Stomach (tissue), 9 donors: ENCODE data around the gene SPAG17. TPM values are rescaled to one million over a fixed set of nuclear protein-coding genes. Genes with fewer than 3 reads are reported as not detected.

Experiments
- DNase-seq, 2 donors: peaks; one replicate each; pipeline versions ENCODE4 v3.0.0 to v3.0.0-alpha.2; 2013 to 2019
- H3K27ac ChIP-seq, 5 donors: fragments of 200-600 bp in 4 of 5; sonication (generic) in 4 of 5; one replicate each; pipeline ENCODE4 v1.5.1; 2013 to 2019; ENCODE audit warnings: mild to moderate bottlenecking in 1 of 5, moderate library complexity in 1 of 5
- H3K27me3 ChIP-seq, 3 donors: fragments of 200-600 bp; sonication (generic); one replicate each; pipeline ENCODE4 v1.5.1; 2017 to 2019; ENCODE audit warnings: mixed run types in 1 of 3
- H3K36me3 ChIP-seq, 4 donors: fragments of 200-600 bp; sonication (generic); 1 replicate in 3 of 4; 2 replicates in 1 of 4; pipeline ENCODE4 v1.5.1; 2016 to 2019
- H3K4me1 ChIP-seq, 4 donors: fragments of 200-600 bp; sonication (generic); one replicate each; pipeline ENCODE4 v1.5.1; 2016 to 2019
- H3K4me3 ChIP-seq, 4 donors: fragments of 200-600 bp; sonication (generic) in 3 of 4; one replicate each; pipeline ENCODE4 v1.5.1; 2016 to 2019; ENCODE audit warnings: mild to moderate bottlenecking in 1 of 4
- H3K9me3 ChIP-seq, 4 donors: fragments of 200-600 bp; sonication (generic); one replicate each; pipeline ENCODE4 v1.5.1; 2016 to 2019
- EP300 ChIP-seq: sonication (generic); formaldehyde crosslinking; IDR thresholded peaks from one replicate; pipeline ENCODE4 v1.6.1; 2017; ENCODE audit warnings: antibody characterized with exemption
- POLR2A ChIP-seq, 4 donors: fragments of 450-650 bp; IDR thresholded peaks; one replicate each; pipeline ENCODE4 v1.6.1; 2016; ENCODE audit warnings: antibody characterized with exemption in 4 of 4, control low read depth in 2 of 4, mild to moderate bottlenecking in 1 of 4, moderate library complexity in 1 of 4
- POLR2AphosphoS5 ChIP-seq, 3 donors: sonication (generic); formaldehyde crosslinking; IDR thresholded peaks; one replicate each; pipeline ENCODE4 v1.6.1; 2016; ENCODE audit warnings: antibody characterized with exemption in 3 of 3
- WGBS, 5 donors: extraction: QIAGEN DNeasy Blood & Tissue Kit in 3 of 5; methylation state at CpG; one replicate each; pipeline versions ENCODE4 v1.1.5 to v1.1.7; 2013 to 2018; 5-methylcytosine and 5-hydroxymethylcytosine counted together
- intact Hi-C: fragments of 100-400 bp; cut with DNase I; formaldehyde crosslinking; loops from one replicate; pipeline ENCODE4 v1.15.1; 2023; ENCODE audit warnings: low total_unique reads
- polyA plus RNA-seq, 3 donors: library from polyadenylated mRNA; stranded (reverse); fragments of 200-250 nt; gene quantifications; one replicate each; pipeline ENCODE4 v1.2.3, GENCODE V29; 2013
- total RNA-seq, 5 donors: library from RNA; depleted of rRNA; stranded (reverse); fragments of >200 nt; gene quantifications; one replicate each; pipeline versions ENCODE4 v1.1.0 to v1.2.3, GENCODE V29; 2014 to 2016
- TF ChIP-seq, protein P1 (sequence below), 7 experiments: fragments of 450-650 bp in 4 of 7; fragments of 200-600 bp in 3 of 7; sonication (generic) in 3 of 7; IDR thresholded peaks; one replicate each; pipeline ENCODE4 v1.5.1; 2016 to 2019; ENCODE audit warnings: antibody characterized with exemption in 7 of 7, control low read depth in 2 of 7, mild to moderate bottlenecking in 1 of 7
- donor health status: healthy with polysubstance abuse.
- donor health status: Bipolar disorder and iron deficiency.
- donor health status: healthy.

The SPAG17 gene
- total and polyA plus RNA-seq, 8 donors, result under 0.01 to 8.9 (median 5.0) TPM; not detected in 5

DNA sequence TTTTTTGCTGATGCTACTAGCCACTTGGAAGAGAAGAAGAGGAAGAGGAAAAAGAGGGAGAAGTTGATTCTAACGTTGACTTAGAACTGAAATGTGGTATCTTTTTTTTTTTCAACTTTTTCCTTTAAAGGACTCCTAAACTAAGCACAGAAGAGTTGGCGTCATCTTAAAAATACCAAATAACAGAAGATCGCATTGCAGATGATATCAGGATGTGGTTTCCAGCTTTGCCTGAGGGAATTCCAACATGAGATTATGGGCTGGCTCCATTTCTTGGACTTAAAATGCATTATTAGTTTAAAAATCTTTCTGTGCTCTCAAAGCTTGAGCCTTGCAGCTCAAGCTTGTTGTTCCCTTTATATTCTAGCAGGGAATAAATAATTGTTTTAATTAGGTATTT, 225.7 kb downstream of the SPAG17 start:
- WGBS, 5 donors, result 75 to 86% (median 85%) methylated on average over 3 of the region's 3 CpGs
- peaks cover 21 to 87% (median 82%) of the 10 kb centered on the region in 4 donors for H3K36me3 ChIP-seq
- H3K9me3 ChIP-seq, result no peaks in the 10 kb centered on the region
- H3K4me3 ChIP-seq, result no peak overlapping the region
- no peak overlapping the region for H3K27ac ChIP-seq
- intact Hi-C loops, result no loop called here
- DNase-seq, result no peak
- TF ChIP-seq, protein P1, sequence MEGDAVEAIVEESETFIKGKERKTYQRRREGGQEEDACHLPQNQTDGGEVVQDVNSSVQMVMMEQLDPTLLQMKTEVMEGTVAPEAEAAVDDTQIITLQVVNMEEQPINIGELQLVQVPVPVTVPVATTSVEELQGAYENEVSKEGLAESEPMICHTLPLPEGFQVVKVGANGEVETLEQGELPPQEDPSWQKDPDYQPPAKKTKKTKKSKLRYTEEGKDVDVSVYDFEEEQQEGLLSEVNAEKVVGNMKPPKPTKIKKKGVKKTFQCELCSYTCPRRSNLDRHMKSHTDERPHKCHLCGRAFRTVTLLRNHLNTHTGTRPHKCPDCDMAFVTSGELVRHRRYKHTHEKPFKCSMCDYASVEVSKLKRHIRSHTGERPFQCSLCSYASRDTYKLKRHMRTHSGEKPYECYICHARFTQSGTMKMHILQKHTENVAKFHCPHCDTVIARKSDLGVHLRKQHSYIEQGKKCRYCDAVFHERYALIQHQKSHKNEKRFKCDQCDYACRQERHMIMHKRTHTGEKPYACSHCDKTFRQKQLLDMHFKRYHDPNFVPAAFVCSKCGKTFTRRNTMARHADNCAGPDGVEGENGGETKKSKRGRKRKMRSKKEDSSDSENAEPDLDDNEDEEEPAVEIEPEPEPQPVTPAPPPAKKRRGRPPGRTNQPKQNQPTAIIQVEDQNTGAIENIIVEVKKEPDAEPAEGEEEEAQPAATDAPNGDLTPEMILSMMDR (IDR thresholded peaks at IDR 0.05), result no peak
- no peak for TF ChIP-seq POLR2AphosphoS5 (IDR thresholded peaks at IDR 0.05)
- TF ChIP-seq EP300, result no peak
- TF ChIP-seq POLR2A (IDR thresholded peaks at IDR 0.05), result no peak
- H3K4me1 ChIP-seq, result no peaks in the 10 kb centered on the region
- H3K27me3 ChIP-seq, result no peaks in the 10 kb centered on the region

DNA sequence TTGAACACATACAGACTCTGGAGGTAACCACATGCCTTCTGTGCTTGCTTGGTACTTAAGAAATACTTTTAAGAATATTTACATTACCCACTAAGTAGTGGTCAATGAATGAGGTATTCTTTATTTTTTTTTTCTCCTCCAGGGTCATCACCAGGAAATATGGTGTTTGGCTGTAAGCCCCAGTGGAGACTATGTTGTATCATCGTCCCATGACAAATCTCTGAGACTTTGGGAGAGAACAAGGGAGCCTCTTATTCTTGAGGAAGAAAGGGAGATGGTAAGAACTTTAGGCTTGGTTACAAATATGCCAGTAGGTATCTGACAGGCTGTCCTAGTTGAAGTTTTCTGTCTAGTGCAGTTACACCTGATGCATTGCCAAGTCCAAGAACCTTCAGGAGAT, 232.6 kb downstream of the SPAG17 start:
- DNase-seq, result no peak
- intact Hi-C loops, result no loop called here
- no peak overlapping the region for H3K4me3 ChIP-seq
- H3K4me1 ChIP-seq, result no peaks in the 10 kb centered on the region
- 90 to 100% (median 93%) methylated on average over 1 of the region's 1 CpG for WGBS, 5 donors
- no peak for TF ChIP-seq POLR2AphosphoS5 (IDR thresholded peaks at IDR 0.05)
- no peak for TF ChIP-seq POLR2A (IDR thresholded peaks at IDR 0.05)
- TF ChIP-seq EP300, result no peak
- TF ChIP-seq, protein P1 (IDR thresholded peaks at IDR 0.05), result no peak
- H3K27me3 ChIP-seq, result no peaks in the 10 kb centered on the region
- H3K9me3 ChIP-seq, result no peaks in the 10 kb centered on the region
- H3K27ac ChIP-seq, result no peak overlapping the region
- peaks cover 41 to 100% (median 99%) of the 10 kb centered on the region in 4 donors for H3K36me3 ChIP-seq

DNA sequence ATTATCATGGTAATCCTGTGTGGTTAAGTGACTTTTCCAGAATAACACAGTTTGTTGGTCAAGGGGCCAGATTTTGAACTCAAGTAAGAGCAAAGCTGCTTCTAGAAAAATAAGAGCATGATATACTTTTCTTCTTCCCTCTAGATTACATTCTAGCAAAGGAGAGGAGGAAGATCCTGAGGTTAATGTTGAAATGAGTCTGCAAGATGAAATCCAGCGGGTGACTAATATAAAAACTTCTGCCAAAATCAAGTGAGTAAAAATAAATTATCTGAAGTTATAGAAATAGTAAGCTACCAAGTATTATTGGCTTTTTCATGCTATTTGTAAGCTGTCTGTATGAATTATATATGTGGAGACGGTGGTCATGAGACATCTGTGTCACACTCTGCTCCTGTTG, 242.7 kb downstream of the SPAG17 start:
- Histone ChIP-seq H3K27ac (no peak overlapping the region), H3K36me3 (peaks cover 62 to 100% (median 100%) of the 10 kb centered on the region in 4 donors), H3K9me3 (no peaks in the 10 kb centered on the region), H3K4me1 (no peaks in the 10 kb centered on the region), H3K4me3 (no peak overlapping the region), H3K27me3 (no peaks in the 10 kb centered on the region)
- DNase-seq, result no peak
- 94 to 100% (median 98%) methylated on average over 2 of the region's 2 CpGs for WGBS, 5 donors
- TF ChIP-seq POLR2A (IDR thresholded peaks at IDR 0.05) (no peak), POLR2AphosphoS5 (IDR thresholded peaks at IDR 0.05) (no peak), EP300 (no peak)
- TF ChIP-seq, protein P1 (IDR thresholded peaks at IDR 0.05), result no peak
- intact Hi-C loops, result no loop called here

DNA sequence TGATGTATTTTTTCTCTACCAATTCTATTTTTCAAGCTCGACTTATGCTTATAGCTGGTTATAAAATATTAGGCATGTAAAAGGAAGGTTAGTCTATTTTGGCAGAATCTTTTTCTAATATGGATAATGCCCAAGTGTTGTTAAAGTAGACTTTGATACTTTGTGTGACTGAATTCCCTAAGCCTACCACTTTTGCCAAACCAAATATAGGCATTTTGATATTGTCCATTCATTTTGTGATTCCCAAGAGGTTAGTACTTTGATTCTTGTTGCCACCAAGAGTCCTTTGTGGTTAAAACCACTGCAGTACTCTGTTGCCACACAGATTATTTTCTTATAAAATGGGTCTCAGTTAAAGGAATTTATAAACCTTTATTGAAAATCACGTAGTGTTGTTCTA, 251.3 kb downstream of the SPAG17 start:
- Histone ChIP-seq H3K9me3 (no peaks in the 10 kb centered on the region), H3K4me3 (no peak overlapping the region), H3K4me1 (peaks cover 13 to 34% (median 21%) of the 10 kb centered on the region in 4 donors), H3K27me3 (no peaks in the 10 kb centered on the region), H3K36me3 (peaks cover 2 to 53% (median 47%) of the 10 kb centered on the region in 4 donors), H3K27ac (no peak overlapping the region)
- WGBS, 5 donors, result 52 to 86% (median 74%) methylated on average over 2 of the region's 2 CpGs
- intact Hi-C loops, result no loop called here
- TF ChIP-seq POLR2AphosphoS5 (IDR thresholded peaks at IDR 0.05), result no peak
- no peak for TF ChIP-seq EP300
- DNase-seq, result no peak

DNA sequence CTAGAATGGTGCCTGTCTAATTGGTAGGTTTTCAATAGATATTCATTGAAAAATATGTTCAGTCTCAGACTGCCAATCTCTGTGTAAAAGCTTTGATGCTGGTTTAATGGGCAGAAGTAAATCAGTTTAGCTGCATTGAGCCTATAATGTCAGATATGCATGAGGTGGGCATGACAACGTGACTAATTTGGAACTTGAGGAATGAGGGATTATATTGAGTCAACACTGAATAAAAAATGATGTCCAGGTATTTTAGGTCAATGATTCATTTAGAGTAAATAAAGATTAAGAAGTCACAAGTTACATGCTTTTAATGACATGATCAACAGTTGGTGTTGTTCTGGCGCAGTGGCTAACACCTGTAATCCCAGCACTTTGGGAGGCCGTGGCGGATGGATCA, 252.5 kb downstream of the SPAG17 start:
- TF ChIP-seq EP300, result no peak
- no peak for TF ChIP-seq POLR2AphosphoS5 (IDR thresholded peaks at IDR 0.05)
- TF ChIP-seq POLR2A (IDR thresholded peaks at IDR 0.05), result no peak
- TF ChIP-seq, protein P1 (IDR thresholded peaks at IDR 0.05), result no peak
- Histone ChIP-seq H3K27ac (no peak overlapping the region), H3K36me3 (peaks cover 0 to 41% (median 35%) of the 10 kb centered on the region in 4 donors), H3K27me3 (no peaks in the 10 kb centered on the region), H3K4me3 (no peak overlapping the region), H3K9me3 (no peaks in the 10 kb centered on the region), H3K4me1 (peaks cover 23 to 46% (median 30%) of the 10 kb centered on the region in 4 donors)
- intact Hi-C loops, result no loop called here
- 74 to 85% (median 80%) methylated on average over 4 of the region's 4 CpGs for WGBS, 5 donors
- DNase-seq, result no peak
